ENCODE data around the gene ID1.

The ID1 gene, protein sequence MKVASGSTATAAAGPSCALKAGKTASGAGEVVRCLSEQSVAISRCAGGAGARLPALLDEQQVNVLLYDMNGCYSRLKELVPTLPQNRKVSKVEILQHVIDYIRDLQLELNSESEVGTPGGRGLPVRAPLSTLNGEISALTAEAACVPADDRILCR

DNA sequence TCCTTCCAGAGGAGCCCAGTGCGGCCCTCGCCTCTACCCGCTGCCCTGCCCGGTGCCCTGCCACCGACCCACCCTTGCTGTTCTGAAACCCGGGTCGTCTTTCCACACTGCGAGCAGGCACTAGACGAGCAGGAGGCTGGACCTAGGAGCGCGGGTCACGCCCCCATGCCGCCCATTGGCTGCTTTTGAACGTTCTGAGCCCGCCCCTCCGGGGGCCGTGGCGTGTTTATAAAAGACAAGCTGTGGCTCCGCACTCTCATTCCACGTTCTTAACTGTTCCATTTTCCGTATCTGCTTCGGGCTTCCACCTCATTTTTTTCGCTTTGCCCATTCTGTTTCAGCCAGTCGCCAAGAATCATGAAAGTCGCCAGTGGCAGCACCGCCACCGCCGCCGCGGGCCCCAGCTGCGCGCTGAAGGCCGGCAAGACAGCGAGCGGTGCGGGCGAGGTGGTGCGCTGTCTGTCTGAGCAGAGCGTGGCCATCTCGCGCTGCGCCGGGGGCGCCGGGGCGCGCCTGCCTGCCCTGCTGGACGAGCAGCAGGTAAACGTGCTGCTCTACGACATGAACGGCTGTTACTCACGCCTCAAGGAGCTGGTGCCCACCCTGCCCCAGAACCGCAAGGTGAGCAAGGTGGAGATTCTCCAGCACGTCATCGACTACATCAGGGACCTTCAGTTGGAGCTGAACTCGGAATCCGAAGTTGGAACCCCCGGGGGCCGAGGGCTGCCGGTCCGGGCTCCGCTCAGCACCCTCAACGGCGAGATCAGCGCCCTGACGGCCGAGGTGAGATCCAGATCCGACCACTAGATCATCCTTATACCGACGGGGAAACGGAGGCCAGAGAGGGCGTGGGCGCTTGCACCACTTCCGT is at the start of gene ID1:
ID1 (plus strand) TSS at position 259 of the 871 bp plus-strand sequence; CDS start at position 358, 99 bp downstream.
- peak; percentile 98 for DNase-seq (ENCODE audit: low spot score)

DNA sequence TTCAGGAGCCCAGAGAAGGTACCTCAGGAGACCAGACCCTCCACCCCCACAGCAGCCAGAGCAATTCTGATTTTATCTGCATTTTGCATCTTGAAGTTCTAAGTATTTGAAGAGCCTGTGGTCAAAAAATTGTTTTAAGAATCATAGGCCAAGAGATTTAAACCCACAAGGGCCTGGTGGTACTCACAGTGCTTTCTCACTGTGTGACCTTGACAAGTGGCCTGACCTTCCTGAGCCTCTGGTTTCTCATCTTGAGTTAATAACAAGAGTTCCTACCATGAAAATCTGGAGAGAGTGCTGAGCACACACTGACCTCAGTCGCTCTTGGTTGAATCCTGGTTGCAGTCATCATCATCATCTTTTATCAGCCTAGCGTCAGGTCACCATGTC is 45.4 kb upstream of the ID1 start:
- DNase-seq (ENCODE audit: low spot score) = no peak

DNA sequence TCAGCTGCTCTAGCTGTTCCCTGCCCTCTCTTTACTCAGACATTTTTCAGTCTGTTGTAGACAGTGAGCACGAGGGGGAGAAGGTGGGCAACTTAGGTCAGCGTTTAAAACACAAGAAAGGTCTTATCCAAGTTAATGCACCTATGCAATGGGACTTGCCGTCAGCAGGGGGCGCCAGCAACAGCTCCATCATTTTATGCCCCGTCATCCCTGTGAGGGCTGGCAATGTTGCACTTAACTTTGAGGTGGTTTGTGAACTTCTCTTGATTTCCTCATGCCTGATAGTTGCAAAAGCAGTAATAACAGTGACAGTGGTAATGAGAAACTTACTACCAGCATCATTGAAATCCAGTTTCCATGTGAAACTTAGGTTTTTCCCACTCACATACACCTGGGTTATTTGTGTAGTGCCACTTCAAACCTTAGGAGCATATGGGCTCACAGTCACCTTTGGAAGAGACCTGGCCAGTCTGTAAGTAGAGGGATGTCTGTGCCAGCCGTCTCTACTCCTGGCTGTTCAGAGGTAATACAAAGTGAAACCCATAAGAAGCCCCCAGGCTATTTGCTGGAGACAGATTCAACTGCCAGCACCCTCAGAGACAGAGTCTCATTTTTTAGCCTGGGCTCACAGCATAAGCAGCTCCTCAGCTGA is 44.9 kb upstream of the ID1 start:
- peak; percentile 86 for DNase-seq (ENCODE audit: low spot score)

DNA sequence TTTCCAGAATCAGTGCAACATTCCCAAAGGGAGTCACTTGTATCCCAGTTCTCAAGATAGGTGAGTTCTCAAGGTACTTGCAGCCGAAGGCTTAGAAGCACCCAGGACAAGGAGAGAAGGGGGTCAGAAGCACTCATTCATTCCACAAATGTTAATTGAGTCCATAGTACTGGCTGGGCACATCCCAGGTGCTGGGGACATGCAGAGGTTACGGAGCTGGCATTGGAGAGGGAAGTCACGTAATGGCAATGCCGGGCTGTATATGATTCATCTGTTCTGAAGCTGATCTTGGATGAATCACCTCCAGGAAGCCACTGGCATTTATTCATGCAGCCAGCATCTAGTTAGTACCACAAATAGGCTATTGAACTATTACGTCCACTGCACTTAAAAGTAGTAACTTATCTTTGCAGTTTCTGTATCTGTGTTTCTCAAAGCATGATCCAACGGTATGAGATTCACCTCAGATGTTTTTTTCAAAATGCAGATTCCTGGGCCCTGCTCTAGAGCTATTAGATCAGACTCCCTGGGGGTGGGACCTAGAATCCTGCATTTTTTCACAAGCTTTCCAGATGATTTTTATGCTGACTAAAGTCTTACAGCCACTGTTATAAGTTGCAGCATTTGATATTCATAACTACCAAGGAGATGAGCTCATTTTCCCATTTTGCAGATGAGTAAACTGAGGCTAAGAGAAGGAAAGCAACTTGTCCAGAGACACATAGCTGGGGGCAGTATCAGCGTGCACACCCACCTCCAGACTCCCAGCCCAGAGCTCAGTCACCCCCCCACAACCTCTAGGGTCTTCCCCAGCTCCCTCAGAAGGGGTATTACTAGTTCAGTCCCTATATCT is 44.1 kb upstream of the ID1 start:
- peak; percentile 98 for DNase-seq (ENCODE audit: low spot score)

DNA sequence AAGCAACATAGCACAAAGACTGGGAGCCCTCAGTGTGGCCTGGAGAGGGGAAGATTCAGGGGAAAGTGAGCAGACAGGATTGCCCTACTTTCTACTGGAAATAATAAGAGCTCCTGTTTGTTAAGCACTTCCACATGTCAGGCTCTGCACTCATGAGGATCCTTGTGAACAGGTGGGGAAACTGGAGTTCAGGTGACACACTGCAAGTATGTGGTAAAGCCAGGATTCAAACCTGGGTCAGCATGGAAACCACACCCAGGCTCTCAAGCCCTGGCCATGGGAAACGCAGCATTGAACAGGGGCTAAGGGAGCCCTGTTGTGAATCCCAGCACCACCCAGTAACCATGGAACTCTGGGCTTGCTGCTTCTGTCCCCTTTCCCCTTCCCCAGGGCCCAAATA is 42.8 kb upstream of the ID1 start:
- DNase-seq (ENCODE audit: low spot score) = no peak

DNA sequence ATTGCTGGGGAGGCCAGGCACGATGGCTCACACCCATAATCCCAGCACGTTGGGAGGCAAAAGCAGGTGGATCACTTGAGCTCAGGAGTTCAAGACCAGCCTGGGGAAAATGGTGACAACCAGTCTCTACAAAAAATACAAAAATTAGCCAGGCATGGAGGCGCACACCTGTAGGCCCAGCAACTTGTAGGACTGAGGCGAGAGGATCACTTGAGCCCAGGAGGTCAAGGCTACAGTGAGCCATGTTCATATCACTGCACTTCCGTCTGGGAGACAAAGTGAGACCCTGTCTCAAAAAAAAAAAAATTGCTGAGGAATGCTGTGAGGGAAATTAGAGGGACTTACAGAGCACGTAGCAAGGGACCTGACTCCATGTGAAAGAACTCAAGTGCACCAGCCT is 40.8 kb upstream of the ID1 start:
- DNase-seq (ENCODE audit: low spot score) = no peak

DNA sequence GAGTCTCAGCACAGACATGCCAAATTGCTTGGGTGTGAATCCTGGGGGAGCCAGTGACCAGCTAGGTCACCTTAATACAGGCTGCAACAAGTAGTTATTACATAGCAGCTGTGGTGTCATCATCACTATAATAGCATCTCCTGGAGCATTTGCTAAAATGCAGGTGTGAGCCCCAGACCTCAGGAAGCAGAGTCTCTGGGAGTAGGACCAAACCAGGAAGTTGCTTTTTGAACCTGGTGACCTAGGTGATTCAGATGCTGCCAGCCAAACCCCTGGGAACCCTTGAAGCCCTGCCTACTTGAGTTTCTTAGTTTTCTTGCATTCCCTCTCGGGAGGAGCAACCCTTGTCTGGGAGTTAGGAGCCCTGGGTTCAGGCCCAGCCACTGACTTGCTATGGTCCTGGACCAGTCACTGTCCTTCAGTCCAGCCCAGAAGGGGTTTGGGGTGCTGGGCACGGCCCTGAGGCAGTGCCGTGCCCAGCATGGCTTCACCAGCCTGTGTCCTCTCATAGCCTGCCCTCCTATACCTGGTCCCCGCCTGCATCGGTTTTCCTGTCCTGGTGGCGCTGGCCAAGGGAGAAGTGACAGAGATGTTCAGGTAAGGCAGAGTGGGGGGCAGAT is 39.3 kb upstream of the ID1 start:
- peak; percentile 72 for DNase-seq (ENCODE audit: low spot score)

DNA sequence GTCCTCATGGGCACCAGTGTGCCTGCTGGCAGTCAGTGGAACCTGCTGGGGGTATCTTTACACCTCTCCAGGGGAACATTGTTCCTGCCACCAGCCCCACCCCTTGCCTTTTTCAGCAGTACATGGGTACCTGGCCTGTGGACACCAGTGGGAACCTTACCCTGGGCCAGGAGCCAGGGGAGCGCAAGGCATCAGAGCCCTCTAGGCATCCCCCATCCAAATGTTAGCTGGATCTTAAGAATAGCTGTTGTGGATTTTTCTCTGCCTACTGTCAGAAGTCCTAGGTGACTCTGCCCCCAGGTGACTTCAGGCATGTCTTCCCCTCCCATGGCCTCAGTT is 38.8 kb upstream of the ID1 start:
- no peak for DNase-seq (ENCODE audit: low spot score)

DNA sequence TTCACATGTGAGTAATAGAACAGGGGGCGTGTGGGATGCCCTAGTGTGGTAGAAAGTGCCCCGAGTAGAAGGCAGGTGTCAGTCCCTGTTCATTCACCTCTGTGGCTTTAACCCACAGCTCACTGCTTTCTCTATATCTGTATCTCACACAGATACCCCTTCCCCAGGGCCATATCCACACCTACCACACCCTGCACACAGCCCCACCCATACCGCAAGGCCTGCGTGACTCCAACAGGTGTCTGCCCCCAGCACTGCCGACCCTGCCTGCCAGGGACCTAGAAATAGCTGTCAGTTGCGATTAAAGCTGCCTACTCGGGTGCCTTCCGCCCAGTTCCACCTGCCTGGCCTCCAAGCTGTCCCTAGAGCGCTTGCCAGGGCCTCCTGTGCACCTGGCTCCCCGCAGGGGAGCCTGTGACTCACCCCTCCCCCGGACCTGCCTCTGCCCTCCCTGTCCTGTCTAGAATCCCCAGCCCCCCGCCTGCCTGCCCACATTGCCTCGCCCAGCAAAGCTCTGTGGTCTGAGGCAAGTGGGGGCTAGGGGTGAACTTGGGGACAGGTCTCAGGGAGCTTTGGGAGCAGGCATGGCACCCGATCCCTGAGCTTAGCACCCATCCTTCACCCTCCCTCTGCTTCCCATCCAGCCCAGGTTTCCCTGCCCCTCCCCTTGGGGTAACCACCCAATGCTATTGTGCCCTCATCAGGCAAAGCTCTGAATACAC is 38.3 kb upstream of the ID1 start:
- peak; percentile 77 for DNase-seq (ENCODE audit: low spot score)

DNA sequence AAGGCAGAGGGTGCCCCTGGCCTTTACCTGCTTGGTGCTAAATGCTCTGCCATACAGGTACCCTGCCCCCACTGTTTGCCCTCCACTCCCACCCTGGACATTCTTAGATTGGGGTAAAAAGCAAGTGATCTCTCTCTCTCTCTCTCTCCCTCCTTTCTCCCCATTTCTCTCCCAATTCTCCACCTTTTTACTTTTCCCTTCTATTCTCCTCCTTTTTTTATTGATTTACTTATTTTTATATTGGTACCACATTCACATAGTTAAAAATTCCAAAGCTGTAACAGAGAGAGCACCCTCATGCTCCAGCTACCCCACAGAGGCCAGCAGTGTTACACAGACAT is 37.7 kb upstream of the ID1 start:
- DNase-seq (ENCODE audit: low spot score) = no peak

DNA sequence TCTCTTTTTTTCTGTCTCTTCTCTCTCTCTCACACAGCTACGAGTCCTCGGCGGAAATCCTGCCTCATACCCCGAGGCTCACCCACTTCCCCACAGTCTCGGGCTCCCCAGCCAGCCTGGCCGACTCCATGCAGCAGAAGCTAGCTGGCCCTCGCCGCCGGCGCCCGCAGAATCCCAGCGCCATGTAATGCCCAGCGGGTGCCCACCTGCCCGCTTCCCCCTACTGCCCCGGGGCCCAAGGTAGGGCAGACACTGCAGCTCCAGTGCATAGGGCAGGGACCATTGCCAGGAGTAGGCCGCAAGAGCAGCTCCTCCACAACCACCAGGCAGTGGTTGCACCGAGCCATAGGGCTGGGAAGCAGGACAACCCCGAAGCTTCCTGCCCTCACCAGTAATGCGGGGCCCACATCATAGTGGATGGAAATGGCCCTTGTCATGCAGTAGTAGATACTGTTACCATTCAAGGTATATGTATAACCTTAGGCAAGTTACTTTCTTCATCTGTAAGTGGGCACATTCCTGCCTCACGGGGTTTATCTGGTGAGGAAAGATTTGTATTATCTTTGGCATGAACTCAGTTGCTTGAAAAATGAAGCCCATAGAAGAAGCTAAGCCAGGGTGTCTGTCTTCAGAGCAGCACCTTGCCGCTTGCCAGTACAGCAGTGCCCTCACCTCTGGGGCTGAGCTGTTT is 36.9 kb upstream of the ID1 start:
- no peak for DNase-seq (ENCODE audit: low spot score)

DNA sequence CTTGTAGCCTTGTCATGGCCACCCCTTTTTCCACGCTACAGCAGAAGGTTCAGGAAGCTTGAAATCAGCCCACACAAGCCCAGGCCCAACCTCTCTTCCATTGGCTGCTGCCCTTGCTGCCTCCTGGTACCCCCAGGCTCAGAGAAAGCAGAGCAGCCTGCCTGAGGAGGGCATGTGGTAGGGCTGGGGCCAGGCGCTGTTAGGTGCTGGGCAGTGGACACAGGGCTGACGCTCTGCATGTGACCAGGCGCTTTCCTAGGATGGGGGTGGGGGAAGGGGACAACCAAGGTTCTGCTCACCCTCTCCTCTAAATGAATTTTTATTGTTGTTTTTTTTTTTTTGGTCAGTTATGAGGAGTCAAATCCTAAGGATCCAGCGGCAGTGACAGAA is 36.3 kb upstream of the ID1 start:
- DNase-seq (ENCODE audit: low spot score) = no peak

DNA sequence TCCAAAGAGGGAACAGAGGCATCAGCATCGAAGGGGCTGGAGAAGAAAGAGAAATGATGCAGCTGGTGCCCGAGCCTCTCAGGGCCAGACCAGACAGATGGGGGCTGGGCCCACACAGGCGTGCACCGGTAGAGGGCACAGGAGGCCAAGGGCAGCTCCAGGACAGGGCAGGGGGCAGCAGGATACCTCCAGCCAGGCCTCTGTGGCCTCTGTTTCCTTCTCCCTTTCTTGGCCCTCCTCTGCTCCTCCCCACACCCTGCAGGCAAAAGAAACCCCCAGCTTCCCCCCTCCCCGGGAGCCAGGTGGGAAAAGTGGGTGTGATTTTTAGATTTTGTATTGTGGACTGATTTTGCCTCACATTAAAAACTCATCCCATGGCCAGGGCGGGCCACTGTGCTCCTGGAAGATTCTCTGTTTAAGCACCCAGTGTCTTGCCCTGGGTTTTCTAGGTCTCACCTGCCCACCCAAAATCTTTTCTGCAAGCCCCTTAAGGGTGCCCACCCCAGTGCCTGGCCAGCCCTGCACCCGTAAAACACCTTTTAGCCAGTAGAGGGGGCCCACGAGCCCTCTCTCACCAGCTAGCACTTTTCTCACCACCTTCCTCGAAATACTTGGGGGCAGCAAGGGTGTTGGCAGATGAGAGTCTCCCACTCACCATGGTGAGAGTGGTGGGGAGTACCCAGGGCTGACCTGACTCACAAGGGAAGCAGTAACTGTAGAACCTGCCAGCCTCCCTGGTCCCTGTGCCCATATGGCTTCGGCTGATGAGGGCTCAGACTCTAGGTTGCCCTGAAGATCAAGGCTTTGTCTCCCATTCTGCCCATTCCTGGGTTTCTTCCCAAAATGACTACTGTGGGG is 35.7 kb upstream of the ID1 start:
- peak; percentile 57 for DNase-seq (ENCODE audit: low spot score)

DNA sequence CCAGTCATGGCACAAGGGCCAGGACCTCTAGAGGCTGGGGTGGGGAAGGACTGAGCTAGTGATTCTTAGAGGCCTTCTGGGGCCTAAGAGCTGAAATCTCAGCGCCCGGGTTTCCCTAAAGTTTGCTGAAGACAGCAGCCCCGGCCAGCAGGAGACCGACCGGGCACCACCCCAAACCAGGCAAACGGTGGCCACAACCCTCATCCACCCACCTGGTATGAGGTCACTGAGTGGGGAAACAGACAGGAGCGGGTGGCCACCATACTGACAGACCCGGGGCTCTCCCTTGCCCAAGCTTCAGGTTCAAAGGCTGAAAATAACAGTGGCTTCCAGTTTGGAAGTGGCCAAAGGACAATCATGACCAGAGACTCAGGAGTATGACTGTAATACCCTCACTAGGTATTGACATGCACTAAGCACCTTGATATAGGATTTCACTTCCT is 35.0 kb upstream of the ID1 start:
- no peak for DNase-seq (ENCODE audit: low spot score)

DNA sequence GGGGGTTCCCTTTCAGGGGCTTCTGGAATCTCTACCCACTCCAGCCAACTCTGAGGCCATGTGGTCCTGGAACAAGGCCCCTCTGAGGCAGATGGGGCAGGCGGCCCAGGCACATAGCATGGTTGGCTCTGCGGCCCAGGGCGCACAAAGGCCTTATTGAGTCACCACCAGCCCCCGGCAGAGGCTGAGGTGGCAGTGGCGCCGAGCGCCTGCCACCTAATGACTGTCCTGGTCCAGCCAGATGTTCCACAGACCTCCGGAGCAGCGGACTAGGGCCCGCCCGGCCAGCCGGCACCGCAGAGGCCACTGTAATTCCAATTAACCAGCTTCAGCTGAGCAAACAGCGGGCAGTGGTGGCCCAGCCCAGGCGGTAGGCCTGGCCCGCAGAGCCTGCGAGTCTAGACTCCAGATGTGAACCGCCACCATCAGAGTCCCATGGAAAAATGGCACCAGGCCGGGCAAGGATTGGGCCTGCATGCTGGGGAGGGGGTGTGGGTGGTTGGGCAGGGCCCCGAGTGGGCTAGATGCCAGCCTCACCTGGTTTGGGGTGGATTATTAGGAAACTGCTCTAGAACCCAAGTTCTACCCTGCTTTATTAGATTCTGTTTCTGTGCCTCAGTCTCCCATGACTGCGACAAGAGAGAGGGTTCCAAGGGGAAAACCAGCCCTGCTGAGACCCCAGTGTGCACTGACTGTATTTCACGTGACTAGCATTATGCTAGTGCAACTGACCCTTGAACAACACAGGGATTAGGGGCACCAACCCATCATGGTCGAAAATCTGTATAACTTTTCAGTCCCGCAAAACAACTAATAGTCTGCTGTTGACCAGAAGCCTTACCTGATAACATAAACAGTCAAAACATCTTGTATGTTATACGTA is 34.1 kb upstream of the ID1 start:
- DNase-seq (ENCODE audit: low spot score) = no peak

DNA sequence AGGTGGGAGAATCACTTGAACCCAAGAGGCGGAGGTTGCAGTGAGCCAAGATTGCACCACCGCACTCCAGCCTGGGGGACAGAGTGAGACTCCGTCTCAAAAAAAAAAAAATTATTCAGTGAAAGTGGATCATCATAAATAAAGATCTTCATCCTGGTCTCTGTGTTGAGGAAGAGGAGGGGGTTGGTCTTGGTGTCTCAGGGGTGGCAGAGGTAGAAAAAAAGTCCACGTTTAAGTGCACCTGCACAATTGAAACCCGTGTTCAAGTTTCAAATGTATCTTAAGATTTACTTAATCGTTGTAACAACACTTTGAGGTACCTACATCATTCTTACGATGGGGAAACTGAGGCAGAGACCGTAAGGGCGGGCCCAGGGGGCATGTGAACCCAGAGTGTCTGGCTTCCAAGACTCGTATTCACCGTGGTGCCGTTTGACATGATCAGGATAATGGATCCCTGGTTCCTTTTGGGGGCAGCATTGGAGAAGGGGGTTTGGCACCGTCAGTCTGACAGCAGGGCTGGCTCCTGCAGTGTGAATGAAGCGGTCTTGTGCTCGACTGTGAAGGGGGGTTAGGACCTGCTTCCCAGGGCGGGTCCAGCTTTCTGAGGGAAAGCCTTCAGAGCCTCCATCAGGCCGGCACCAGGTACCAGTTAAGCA is 32.9 kb upstream of the ID1 start:
- DNase-seq (ENCODE audit: low spot score) = no peak

DNA sequence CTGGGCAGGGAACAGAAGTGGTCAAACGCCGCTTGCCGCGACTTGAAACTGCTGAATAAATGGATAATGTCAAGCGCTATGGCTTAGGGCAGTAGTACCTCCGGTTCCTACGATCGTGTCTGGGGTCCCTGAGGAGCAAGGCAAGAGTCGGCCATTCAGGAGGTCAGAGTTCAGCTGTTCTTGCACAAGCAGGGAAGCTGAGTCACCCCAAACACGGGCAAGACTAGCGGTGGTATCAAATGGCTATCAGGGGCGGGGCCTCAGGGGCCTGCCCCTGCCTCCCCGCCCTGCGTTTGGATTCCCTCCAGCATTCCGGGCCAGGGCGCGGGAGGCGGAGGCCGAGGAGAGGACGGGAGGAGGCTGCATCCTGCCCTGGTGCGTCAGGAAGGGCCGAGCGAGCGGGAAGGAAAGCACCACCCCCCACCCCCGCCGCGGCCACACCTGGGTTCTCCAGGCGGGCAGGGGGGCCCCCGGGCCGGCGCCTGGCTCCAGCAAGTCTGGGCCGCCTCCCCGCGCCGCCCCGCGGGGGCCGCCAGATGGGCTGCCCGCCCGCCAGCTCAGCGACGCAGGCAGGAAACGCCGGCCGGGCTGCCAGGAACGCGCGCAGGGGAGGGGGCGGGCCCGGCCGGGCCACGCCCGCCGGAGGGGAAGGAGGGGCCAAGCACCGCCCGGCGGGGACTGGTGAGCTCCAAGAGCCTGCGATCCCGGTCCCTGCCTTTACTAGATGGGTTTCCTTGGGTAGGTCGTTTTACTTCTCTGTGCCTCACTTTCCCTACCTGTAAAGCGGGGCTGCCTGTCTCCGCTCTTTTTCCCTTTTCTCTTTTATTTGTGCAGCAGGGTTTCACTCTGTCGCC is 32.2 kb upstream of the ID1 start:
- peak; percentile 99 for DNase-seq (ENCODE audit: low spot score)
